ENCODE data around the gene NR2F1.

- TF ChIP-seq, protein P1, sequence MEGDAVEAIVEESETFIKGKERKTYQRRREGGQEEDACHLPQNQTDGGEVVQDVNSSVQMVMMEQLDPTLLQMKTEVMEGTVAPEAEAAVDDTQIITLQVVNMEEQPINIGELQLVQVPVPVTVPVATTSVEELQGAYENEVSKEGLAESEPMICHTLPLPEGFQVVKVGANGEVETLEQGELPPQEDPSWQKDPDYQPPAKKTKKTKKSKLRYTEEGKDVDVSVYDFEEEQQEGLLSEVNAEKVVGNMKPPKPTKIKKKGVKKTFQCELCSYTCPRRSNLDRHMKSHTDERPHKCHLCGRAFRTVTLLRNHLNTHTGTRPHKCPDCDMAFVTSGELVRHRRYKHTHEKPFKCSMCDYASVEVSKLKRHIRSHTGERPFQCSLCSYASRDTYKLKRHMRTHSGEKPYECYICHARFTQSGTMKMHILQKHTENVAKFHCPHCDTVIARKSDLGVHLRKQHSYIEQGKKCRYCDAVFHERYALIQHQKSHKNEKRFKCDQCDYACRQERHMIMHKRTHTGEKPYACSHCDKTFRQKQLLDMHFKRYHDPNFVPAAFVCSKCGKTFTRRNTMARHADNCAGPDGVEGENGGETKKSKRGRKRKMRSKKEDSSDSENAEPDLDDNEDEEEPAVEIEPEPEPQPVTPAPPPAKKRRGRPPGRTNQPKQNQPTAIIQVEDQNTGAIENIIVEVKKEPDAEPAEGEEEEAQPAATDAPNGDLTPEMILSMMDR (IDR thresholded peaks at IDR 0.05), result peak in 1 of 6 experiments; percentile 19
- no peak for TF ChIP-seq POLR2A (IDR thresholded peaks at IDR 0.05)
Observed at GRCh38 chr5:93620487-93621326, 37.7 kb downstream of the NR2F1 start.

Measured in thyroid gland (tissue), 4 donors.